ENCODE measurements around the gene MYO1E.

- TF ChIP-seq REST (IDR thresholded peaks at IDR 0.05; ENCODE audit: borderline replicate concordance) (no peak), EP300 (conservative IDR thresholded peaks at IDR 0.05; ENCODE audit: poor library complexity, severe bottlenecking) (no peak), RAD21 (conservative IDR thresholded peaks at IDR 0.05) (peak; percentile 31)
Observed at GRCh38 chr15:59247364-59247763, 125.3 kb downstream of the MYO1E start.
